GM12878 (cell line): ENCODE measurements around the gene WDR38. TPM values are rescaled to one million over a fixed set of nuclear protein-coding genes. Genes with fewer than 3 reads are reported as not detected.

Experiments used
- ATAC-seq: fragments of 200-7000 bp; cut with Tn5 transposase; 3 replicates; pipeline ENCODE4 v1.9.1; 2020; ENCODE audit warnings: mild to moderate bottlenecking, moderate library complexity
- BruUV-seq: library from RNA; stranded (reverse); fragments of 400-500 nt; replicated peaks from 2 replicates; lab custom pipeline; 2021; lab: Mats Ljungman, UMichigan
- CTCF ChIA-PET: fragments of 300-600 bp; sonication (Branson Sonifier 250); formaldehyde crosslinking; extraction: SDS; loops from one replicate; lab custom pipeline; 2021; ENCODE audit warnings: inconsistent platforms; lab: Yijun Ruan, JAX
- POLR2A ChIA-PET: fragments of 350-600 bp; formaldehyde crosslinking; extraction: SDS; loops from one replicate; lab custom pipeline; 2021; ENCODE audit warnings: inconsistent platforms; lab: Charles Lee
- RAD21 ChIA-PET: fragments of 300-600 bp; sonication (Branson Sonifier 250); formaldehyde crosslinking; loops from one replicate; lab custom pipeline; 2023; ENCODE audit warnings: antibody characterized with exemption; ENCODE audit not compliant: unreplicated experiment; lab: Charles Lee
- SMC1A ChIA-PET: fragments of 300-600 bp; sonication (Branson Sonifier 250); formaldehyde crosslinking; loops from one replicate; lab custom pipeline; 2023; ENCODE audit not compliant: unreplicated experiment, uncharacterized antibody; lab: Charles Lee
- DNase-seq: peaks from one replicate; pipeline ENCODE4 v3.0.0-alpha.2; 2011; ENCODE audit warnings: low read depth, low spot score
- FAIRE-seq: peaks from 3 replicates; lab custom pipeline; 2011; peaks lifted over from hg19 to GRCh38; lab: Jason Lieb, UNC
- H2AFZ ChIP-seq: 2 replicates; pipeline ENCODE4 v1.6.0; 2011; ENCODE audit warnings: low read depth, low read length, control low read depth; ENCODE audit not compliant: control insufficient read depth
- H3K27ac ChIP-seq: 2 replicates; pipeline ENCODE4 v1.5.1; 2011; ENCODE audit warnings: control low read depth; ENCODE audit not compliant: control insufficient read depth, insufficient read depth
- H3K27me3 ChIP-seq, 2 experiments: replicated peaks in 1 of 2; 2 replicates each; pipeline versions ENCODE4 v1.6.0 to v1.6.1; 2011; ENCODE audit warnings: low read length in 1 of 2; ENCODE audit not compliant: control insufficient read depth in 2 of 2, insufficient read depth in 2 of 2
- H3K36me3 ChIP-seq, 2 experiments: 2 replicates each; pipeline ENCODE4 v1.5.1; 2011; ENCODE audit warnings: low read length in 1 of 2; ENCODE audit not compliant: control insufficient read depth in 2 of 2, insufficient read depth in 2 of 2
- H3K4me1 ChIP-seq: 2 replicates; pipeline ENCODE4 v1.6.1; 2011; ENCODE audit warnings: mild to moderate bottlenecking, low read length, moderate library complexity, mixed read lengths; ENCODE audit not compliant: control insufficient read depth, insufficient read depth
- H3K4me2 ChIP-seq: 2 replicates; pipeline ENCODE4 v1.6.0; 2011; ENCODE audit warnings: control low read depth; ENCODE audit not compliant: control insufficient read depth, insufficient read depth
- H3K4me3 ChIP-seq: fragments of 200-600 bp; sonication (generic); 2 replicates; pipeline ENCODE4 v1.5.1; 2016
- H3K79me2 ChIP-seq: 2 replicates; pipeline ENCODE4 v1.6.0; 2011; ENCODE audit warnings: low read length; ENCODE audit not compliant: control insufficient read depth, insufficient read depth
- H3K9ac ChIP-seq: 2 replicates; pipeline ENCODE4 v1.8.0; 2011; ENCODE audit warnings: low read length, control low read depth, mixed read lengths; ENCODE audit not compliant: control insufficient read depth, insufficient read depth
- H3K9me3 ChIP-seq: replicated peaks from 3 replicates; pipeline ENCODE4 v1.5.1; 2011; ENCODE audit warnings: mild to moderate bottlenecking, low read length; ENCODE audit not compliant: control insufficient read depth, insufficient read depth
- H4K20me1 ChIP-seq: 2 replicates; pipeline ENCODE4 v1.6.0; 2011; ENCODE audit not compliant: control insufficient read depth, insufficient read depth
- BHLHE40 ChIP-seq, 2 experiments: fragments of 450-650 bp in 1 of 2; IDR thresholded peaks; 2 replicates each; pipeline ENCODE4 v1.6.1; 2011 to 2017; ENCODE audit warnings: low read depth in 2 of 2, borderline replicate concordance in 1 of 2, improper control_type of control experiment in 1 of 2, low read length in 1 of 2, mild to moderate bottlenecking in 1 of 2
- E2F4 ChIP-seq: IDR thresholded peaks from 2 replicates; pipeline ENCODE4 v1.6.1; 2012; ENCODE audit warnings: low read depth, low read length, improper control_type of control experiment
- JUNB ChIP-seq: IDR thresholded peaks from 2 replicates; pipeline ENCODE4 v1.6.1; 2016; ENCODE audit warnings: antibody characterized with exemption, mild to moderate bottlenecking
- KLF5 ChIP-seq: fragments of 450-650 bp; IDR thresholded peaks from 2 replicates; pipeline ENCODE4 v1.6.1; 2014; ENCODE audit warnings: mild to moderate bottlenecking; ENCODE audit not compliant: partially characterized antibody
- LARP7 ChIP-seq: fragments of 450-650 bp; IDR thresholded peaks from 2 replicates; pipeline ENCODE4 v1.6.1; 2017; ENCODE audit warnings: mild to moderate bottlenecking
- NFXL1 ChIP-seq: fragments of 450-650 bp; IDR thresholded peaks from 2 replicates; pipeline ENCODE4 v1.6.1; 2017; ENCODE audit warnings: antibody characterized with exemption, mild to moderate bottlenecking, borderline replicate concordance
- NKRF ChIP-seq: fragments of 450-650 bp; conservative IDR thresholded peaks from 2 replicates; pipeline ENCODE4 v1.6.1; 2017; ENCODE audit warnings: mild to moderate bottlenecking, moderate library complexity
- NRF1 ChIP-seq: conservative IDR thresholded peaks from 2 replicates; pipeline ENCODE4 v1.6.1; 2011; ENCODE audit warnings: mild to moderate bottlenecking, low read depth, low read length, improper control_type of control experiment
- POLR2A ChIP-seq: IDR thresholded peaks from 2 replicates; pipeline ENCODE4 v1.6.1; 2011; ENCODE audit warnings: low read depth, mild to moderate bottlenecking, low read length
- RUNX3 ChIP-seq: IDR thresholded peaks from 2 replicates; pipeline ENCODE4 v1.6.1; 2012; ENCODE audit warnings: low read length, inconsistent platforms
- SIX5 ChIP-seq: IDR thresholded peaks from 2 replicates; pipeline ENCODE4 v1.6.1; 2011; ENCODE audit warnings: mild to moderate bottlenecking, low read depth, low read length, moderate library complexity; ENCODE audit not compliant: severe bottlenecking
- SMC3 ChIP-seq: IDR thresholded peaks from 2 replicates; pipeline ENCODE4 v1.6.1; 2011; ENCODE audit warnings: low read length, improper control_type of control experiment, borderline replicate concordance
- ZBTB4 ChIP-seq: fragments of 450-650 bp; formaldehyde crosslinking; IDR thresholded peaks from 2 replicates; pipeline ENCODE4 v1.4.0; 2022; ENCODE audit warnings: mild to moderate bottlenecking, moderate library complexity
- ZNF207 ChIP-seq: fragments of 450-650 bp; IDR thresholded peaks from 2 replicates; pipeline ENCODE4 v1.6.1; 2014; ENCODE audit warnings: antibody characterized with exemption, mild to moderate bottlenecking, borderline replicate concordance
- ZSCAN29 ChIP-seq: fragments of 450-650 bp; IDR thresholded peaks from 2 replicates; pipeline ENCODE4 v1.6.1; 2017; ENCODE audit warnings: mild to moderate bottlenecking, moderate library complexity
- whole genome bisulfite sequencing: methylation state at CpG from one replicate; pipeline ENCODE4 v1.1.6; 2016; ENCODE audit warnings: low lambda C conversion rate; ENCODE audit not compliant: insufficient replicate concordance, insufficient coverage; ENCODE audit errors: missing lambda C conversion rate; 5-methylcytosine and 5-hydroxymethylcytosine counted together
- in situ Hi-C: fragments of 300-500 bp; cut with MboI; formaldehyde crosslinking; loops from 9 replicates; pipeline ENCODE4 v1.14.3; 2018; ENCODE audit warnings: mixed read lengths
- intact Hi-C: fragments of 100-400 bp; cut with micrococcal nuclease; formaldehyde crosslinking; loops from one replicate; pipeline ENCODE4 v1.14.2; 2022; ENCODE audit not compliant: unreplicated experiment
- polyA plus RNA-seq, 11 experiments: library from polyadenylated mRNA; depleted of rRNA in 4 of 11; unstranded in 6 of 11; stranded (reverse) in 5 of 11; fragments of >200 nt; fragmentation: Nextera tagmentation in 4 of 11; fragmentation: Illumina TruSeq in 1 of 11; extraction: Ambion mirVana in 4 of 11; extraction: Trizol in 1 of 11; gene quantifications; 1 replicate in 1 of 11; 2 replicates in 10 of 11; pipeline versions ENCODE4 v1.2.1 to v1.2.3, GENCODE V29; 2011 to 2016; ENCODE audit warnings: inconsistent platforms in 2 of 11, missing spikeins in 2 of 11, low read depth in 1 of 11
- total RNA-seq, 4 experiments: library from RNA; depleted of rRNA in 3 of 4; stranded (reverse); fragments of >200 nt in 3 of 4; fragmentation: Illumina TruSeq in 1 of 4; extraction: Trizol in 1 of 4; gene quantifications; 2 replicates each; pipeline versions ENCODE4 v1.2.1 to v1.2.3, GENCODE V29; 2013 to 2021

Gene WDR38
- total and polyA plus RNA-seq, 10 of the 15 experiments (the other 5 are each of a cell fraction or from before 2014, with no cell fraction given) = not detected

GRCh38 chr9:124882231-124882630, 29.0 kb downstream of the WDR38 start (continued):
- TF ChIP-seq ZBTB4 (CRISPR knock-in tag) (no peak), SIX5 (no peak)

GRCh38 chr9:124884376-124884775, 31.1 kb downstream of the WDR38 start:
- ATAC-seq = no peak
- no TSS peak for BruUV-seq
- Histone ChIP-seq H2AFZ (no peak overlapping the region), H3K9me3 (no peaks in the 10 kb centered on the region), H3K27me3 (no peaks in the 10 kb centered on the region), H3K4me1 (peaks cover 6% of the 10 kb centered on the region), H3K4me2 (no peak overlapping the region), H3K36me3 (peaks cover 15 to 22% of the 10 kb centered on the region in 2 experiments), H4K20me1 (no peaks in the 10 kb centered on the region), H3K9ac (no peak overlapping the region), H3K79me2 (no peaks in the 10 kb centered on the region), H3K27ac (no peak overlapping the region), H3K4me3 (no peak overlapping the region)
- WGBS = 54% methylated on average over 4 of the region's 4 CpGs
- no peak for DNase-seq
- POLR2A ChIA-PET = no interaction called here
- FAIRE-seq = no peak
- CTCF ChIA-PET = no interaction called here
- SMC1A ChIA-PET = no interaction called here
- in situ Hi-C loops (no loop called here), intact Hi-C loops (no loop called here)
- RAD21 ChIA-PET = no interaction called here
- no peak for TF ChIP-seq JUNB
- no peak for TF ChIP-seq BHLHE40 (IDR thresholded peaks at IDR 0.05; ENCODE audit: borderline replicate concordance in 1 of 2, low read depth in 2 of 2, low read length in 1 of 2)
- no peak for TF ChIP-seq ZNF207
- TF ChIP-seq NRF1 = no peak
- TF ChIP-seq LARP7 = no peak
- TF ChIP-seq KLF5 = no peak
- TF ChIP-seq RUNX3 = no peak
- no peak for TF ChIP-seq SMC3
- TF ChIP-seq NKRF = no peak
- no peak for TF ChIP-seq NFXL1
- TF ChIP-seq SIX5 = no peak
- no peak for TF ChIP-seq POLR2A
- no peak for TF ChIP-seq ZSCAN29
- no peak for TF ChIP-seq E2F4
